ENCODE results near the gene CFAP141.

GRCh38 chr1:154220071-154220969 lies 14.2 kb upstream of the CFAP141 start, which contains the start of gene UBAP2L:
- TF ChIP-seq BHLHE40 (IDR thresholded peaks at IDR 0.05; ENCODE audit: borderline replicate concordance) (no peak), FOXK2 (IDR thresholded peaks at IDR 0.05) (no peak), LEF1 (IDR thresholded peaks at IDR 0.05; ENCODE audit: borderline replicate concordance) (no peak), FOXA1 (IDR thresholded peaks at IDR 0.05) (no peak), CTBP1 (IDR thresholded peaks at IDR 0.05; ENCODE audit: borderline replicate concordance) (no peak), ELF4 (IDR thresholded peaks at IDR 0.05) (peak; percentile 84), SP1 (IDR thresholded peaks at IDR 0.05) (no peak)

Data from HEK293T (cell line).